Activated CD8-positive, alpha-beta T cell treated with anti-CD3 and anti-CD28 coated beads for 36 hours (primary cell): ENCODE data around the gene ADARB2. TPM values are rescaled to one million over a fixed set of nuclear protein-coding genes. Genes with fewer than 3 reads are reported as not detected.

Source experiments
- ATAC-seq: fragments of 200-7000 bp; cut with Tn5 transposase; one replicate; pipeline ENCODE4 v1.10.0; 2021; ENCODE audit warnings: mild to moderate bottlenecking, moderate library complexity
- CTCF ChIA-PET: fragments of 350-600 bp; sonication (Branson Sonifier 250); formaldehyde crosslinking; loops from one replicate; lab custom pipeline; 2021; ENCODE audit warnings: antibody characterized with exemption; lab: Charles Lee
- POLR2A ChIA-PET: fragments of 350-600 bp; sonication (Branson Sonifier 250); formaldehyde crosslinking; loops from one replicate; lab custom pipeline; 2021; ENCODE audit warnings: antibody characterized with exemption; lab: Charles Lee
- DNase-seq: peaks from one replicate; pipeline ENCODE4 v3.0.0-alpha.2; 2020
- H3K27ac Mint-ChIP-seq: one replicate; pipeline ENCODE4 v1.8.0; 2021; ENCODE audit warnings: mild to moderate bottlenecking, mixed read lengths
- H3K27me3 Mint-ChIP-seq: one replicate; pipeline ENCODE4 v1.8.0; 2021; ENCODE audit warnings: mixed read lengths
- H3K36me3 Mint-ChIP-seq: one replicate; pipeline ENCODE4 v1.8.0; 2021; ENCODE audit warnings: low read depth, mixed read lengths
- H3K4me1 Mint-ChIP-seq: one replicate; pipeline ENCODE4 v1.8.0; 2021; ENCODE audit warnings: low read depth, mixed read lengths
- H3K4me3 Mint-ChIP-seq: one replicate; pipeline ENCODE4 v1.8.0; 2021; ENCODE audit warnings: mild to moderate bottlenecking, moderate library complexity, mixed read lengths
- H3K9me3 Mint-ChIP-seq: one replicate; pipeline ENCODE4 v1.8.0; 2021; ENCODE audit warnings: mixed read lengths
- CTCF ChIP-seq: fragments of 200-600 bp; IDR thresholded peaks from one replicate; pipeline ENCODE4 v1.8.0; 2022; ENCODE audit warnings: antibody characterized with exemption, mild to moderate bottlenecking
- intact Hi-C: fragments of 100-400 bp; cut with micrococcal nuclease; formaldehyde crosslinking; loops from one replicate; pipeline ENCODE4 v1.10.0; 2022
- total RNA-seq, 2 experiments: library from RNA; stranded (reverse); gene quantifications; one replicate each; pipeline ENCODE4 v1.2.3, GENCODE V29; 2021

Gene ADARB2
- total RNA-seq, 2 experiments from 2014 or later = 1.3 to 1.6 TPM

GRCh38 chr10:1648648-1649047 is 88.7 kb downstream of the ADARB2 start:
- no peak for ATAC-seq
- peaks cover 6% of the 10 kb centered on the region for H3K27me3 Mint-ChIP-seq
- DNase-seq = no peak
- H3K4me1 Mint-ChIP-seq = no peaks in the 10 kb centered on the region
- intact Hi-C loops = no loop called here
- peaks cover 1% of the 10 kb centered on the region for H3K9me3 Mint-ChIP-seq
- H3K36me3 Mint-ChIP-seq = no peaks in the 10 kb centered on the region
- CTCF ChIA-PET = no interaction called here
- POLR2A ChIA-PET = no interaction called here
- H3K27ac Mint-ChIP-seq = no peak overlapping the region
- no peak overlapping the region for H3K4me3 Mint-ChIP-seq
- no peak for TF ChIP-seq CTCF

GRCh38 chr10:1646332-1646731 is 91.0 kb downstream of the ADARB2 start:
- no peak for TF ChIP-seq CTCF
- no peak overlapping the region for H3K27ac Mint-ChIP-seq
- H3K4me1 Mint-ChIP-seq = peaks cover 10% of the 10 kb centered on the region
- ChIA-PET POLR2A (no interaction called here), CTCF (no interaction called here)
- H3K27me3 Mint-ChIP-seq = peaks cover 8% of the 10 kb centered on the region
- ATAC-seq (no peak), DNase-seq (no peak)
- intact Hi-C loops = no loop called here
- H3K9me3 Mint-ChIP-seq = peaks cover 1% of the 10 kb centered on the region
- no peaks in the 10 kb centered on the region for H3K36me3 Mint-ChIP-seq
- H3K4me3 Mint-ChIP-seq = no peak overlapping the region

GRCh38 chr10:1645896-1646295 is 91.4 kb downstream of the ADARB2 start:
- H3K36me3 Mint-ChIP-seq = no peaks in the 10 kb centered on the region
- POLR2A ChIA-PET = no interaction called here
- peaks cover 1% of the 10 kb centered on the region for H3K9me3 Mint-ChIP-seq

GRCh38 chr10:1644191-1644711 is 93.1 kb downstream of the ADARB2 start:
- H3K9me3 Mint-ChIP-seq = peaks cover 1% of the 10 kb centered on the region
- H3K27me3 Mint-ChIP-seq = peaks cover 10% of the 10 kb centered on the region
- no peaks in the 10 kb centered on the region for H3K36me3 Mint-ChIP-seq
- DNase-seq (no peak), ATAC-seq (no peak)
- intact Hi-C loops = no loop called here
- TF ChIP-seq CTCF = no peak
- ChIA-PET POLR2A (interaction anchor here (0.6 kb wide), 1 partner anchor 518 kb away, joined by 3 read pairs; no protein-coding TSS in a partner anchor), CTCF (no interaction called here)
- H3K4me1 Mint-ChIP-seq = peaks cover 10% of the 10 kb centered on the region
- H3K27ac Mint-ChIP-seq = no peak overlapping the region
- no peak overlapping the region for H3K4me3 Mint-ChIP-seq

More at GRCh38 chr10:1645896-1646295, 91.4 kb downstream of the ADARB2 start:
- H3K27me3 Mint-ChIP-seq = peaks cover 8% of the 10 kb centered on the region
- TF ChIP-seq CTCF = no peak
- intact Hi-C loops = no loop called here
- ATAC-seq (no peak), DNase-seq (no peak)
- CTCF ChIA-PET = no interaction called here
- H3K4me1 Mint-ChIP-seq = peaks cover 10% of the 10 kb centered on the region
- H3K4me3 Mint-ChIP-seq = no peak overlapping the region
- no peak overlapping the region for H3K27ac Mint-ChIP-seq

- Mint-ChIP-seq H3K36me3 (no peaks in the 10 kb centered on the region), H3K27me3 (peaks cover 10% of the 10 kb centered on the region), H3K27ac (no peak overlapping the region), H3K4me1 (peaks cover 10% of the 10 kb centered on the region), H3K9me3 (peaks cover 1% of the 10 kb centered on the region), H3K4me3 (no peak overlapping the region)
- intact Hi-C loops = no loop called here
- DNase-seq = no peak
- no peak for TF ChIP-seq CTCF
- ATAC-seq = no peak
- ChIA-PET CTCF (no interaction called here), POLR2A (interaction anchor here (0.6 kb wide), 1 partner anchor 517 kb away, joined by 3 read pairs; no protein-coding TSS in a partner anchor)
Observed at GRCh38 chr10:1643908-1644179, 93.5 kb downstream of the ADARB2 start.
